Measurements from ENCODE around the gene SLC4A1AP.

DNA sequence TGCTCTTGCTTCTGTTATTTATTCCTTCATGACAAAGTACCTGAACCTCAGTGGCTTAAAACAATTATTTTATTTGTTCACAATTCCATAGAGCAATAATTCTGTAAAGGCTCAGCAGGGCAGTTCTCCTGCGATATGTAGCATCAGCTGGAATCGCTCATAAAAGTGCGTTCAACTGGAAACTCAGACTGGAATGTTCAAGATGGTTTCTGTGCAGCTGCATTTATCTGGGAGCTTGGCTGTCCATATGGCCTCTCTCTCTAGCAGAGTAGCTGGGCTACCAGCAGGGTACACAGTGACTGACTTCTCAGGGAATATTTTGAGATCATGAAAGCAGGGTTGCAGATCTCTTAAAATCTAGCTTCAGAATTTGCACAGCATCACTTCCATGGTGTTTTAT lies 48.4 kb upstream of the SLC4A1AP start:
- TF ChIP-seq, protein P1, sequence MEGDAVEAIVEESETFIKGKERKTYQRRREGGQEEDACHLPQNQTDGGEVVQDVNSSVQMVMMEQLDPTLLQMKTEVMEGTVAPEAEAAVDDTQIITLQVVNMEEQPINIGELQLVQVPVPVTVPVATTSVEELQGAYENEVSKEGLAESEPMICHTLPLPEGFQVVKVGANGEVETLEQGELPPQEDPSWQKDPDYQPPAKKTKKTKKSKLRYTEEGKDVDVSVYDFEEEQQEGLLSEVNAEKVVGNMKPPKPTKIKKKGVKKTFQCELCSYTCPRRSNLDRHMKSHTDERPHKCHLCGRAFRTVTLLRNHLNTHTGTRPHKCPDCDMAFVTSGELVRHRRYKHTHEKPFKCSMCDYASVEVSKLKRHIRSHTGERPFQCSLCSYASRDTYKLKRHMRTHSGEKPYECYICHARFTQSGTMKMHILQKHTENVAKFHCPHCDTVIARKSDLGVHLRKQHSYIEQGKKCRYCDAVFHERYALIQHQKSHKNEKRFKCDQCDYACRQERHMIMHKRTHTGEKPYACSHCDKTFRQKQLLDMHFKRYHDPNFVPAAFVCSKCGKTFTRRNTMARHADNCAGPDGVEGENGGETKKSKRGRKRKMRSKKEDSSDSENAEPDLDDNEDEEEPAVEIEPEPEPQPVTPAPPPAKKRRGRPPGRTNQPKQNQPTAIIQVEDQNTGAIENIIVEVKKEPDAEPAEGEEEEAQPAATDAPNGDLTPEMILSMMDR (IDR thresholded peaks at IDR 0.05): no peak
- no peak for TF ChIP-seq EP300 (IDR thresholded peaks at IDR 0.05)
- TF ChIP-seq POLR2AphosphoS5 (IDR thresholded peaks at IDR 0.05): no peak
- TF ChIP-seq POLR2A (IDR thresholded peaks at IDR 0.05): no peak

Data from upper lobe of left lung (tissue), 4 donors.